Medulla oblongata (tissue), 1 donor: Measurements from ENCODE around the gene LPAR1.

Experiments
- DNase-seq: peaks from one replicate; pipeline ENCODE4 v3.0.0-alpha.2; 2015; ENCODE audit errors: extremely low spot score

The LPAR1 gene

GRCh38 chr9:111037356-111037707 lies 938 bp downstream of the LPAR1 start:
- DNase-seq = peak; percentile 46

DNA sequence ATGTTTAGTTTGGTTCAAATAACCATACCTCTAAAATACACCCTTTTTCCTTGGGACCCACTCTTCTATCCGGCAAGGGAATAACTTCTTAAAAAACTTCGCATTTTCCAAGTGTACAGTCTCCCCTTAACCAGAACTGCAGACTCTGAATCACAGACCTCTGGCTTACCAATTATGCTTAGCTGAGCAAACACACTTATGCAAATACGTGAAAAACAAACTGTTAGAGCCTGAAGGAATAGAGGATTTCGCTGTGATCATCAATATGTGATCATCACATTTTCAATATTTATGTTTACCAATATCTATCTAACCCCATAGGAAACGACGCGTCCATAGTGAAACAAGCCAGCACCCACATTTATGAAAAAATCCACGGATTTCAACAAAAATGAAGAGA lies 1.3 kb downstream of the LPAR1 start:
- DNase-seq = peak; percentile 40

DNA sequence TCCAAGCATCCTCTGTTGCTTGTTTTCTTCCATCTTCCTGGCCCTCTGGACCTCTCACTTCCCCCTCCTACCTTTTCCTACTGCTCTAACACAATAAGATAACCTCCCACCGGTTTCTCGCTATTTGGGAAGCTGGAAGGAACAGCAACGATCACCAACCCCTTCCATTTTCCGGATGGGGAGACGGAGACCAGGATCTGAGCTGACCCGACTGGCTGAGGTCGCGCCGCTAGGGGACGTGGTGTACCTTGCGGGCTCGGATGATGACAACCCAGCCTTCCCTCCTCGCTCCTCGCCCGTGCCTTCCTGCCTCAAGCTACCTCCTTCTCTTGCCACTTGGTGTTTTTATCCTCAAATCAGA lies 1.9 kb downstream of the LPAR1 start:
- peak; percentile 90 for DNase-seq

DNA sequence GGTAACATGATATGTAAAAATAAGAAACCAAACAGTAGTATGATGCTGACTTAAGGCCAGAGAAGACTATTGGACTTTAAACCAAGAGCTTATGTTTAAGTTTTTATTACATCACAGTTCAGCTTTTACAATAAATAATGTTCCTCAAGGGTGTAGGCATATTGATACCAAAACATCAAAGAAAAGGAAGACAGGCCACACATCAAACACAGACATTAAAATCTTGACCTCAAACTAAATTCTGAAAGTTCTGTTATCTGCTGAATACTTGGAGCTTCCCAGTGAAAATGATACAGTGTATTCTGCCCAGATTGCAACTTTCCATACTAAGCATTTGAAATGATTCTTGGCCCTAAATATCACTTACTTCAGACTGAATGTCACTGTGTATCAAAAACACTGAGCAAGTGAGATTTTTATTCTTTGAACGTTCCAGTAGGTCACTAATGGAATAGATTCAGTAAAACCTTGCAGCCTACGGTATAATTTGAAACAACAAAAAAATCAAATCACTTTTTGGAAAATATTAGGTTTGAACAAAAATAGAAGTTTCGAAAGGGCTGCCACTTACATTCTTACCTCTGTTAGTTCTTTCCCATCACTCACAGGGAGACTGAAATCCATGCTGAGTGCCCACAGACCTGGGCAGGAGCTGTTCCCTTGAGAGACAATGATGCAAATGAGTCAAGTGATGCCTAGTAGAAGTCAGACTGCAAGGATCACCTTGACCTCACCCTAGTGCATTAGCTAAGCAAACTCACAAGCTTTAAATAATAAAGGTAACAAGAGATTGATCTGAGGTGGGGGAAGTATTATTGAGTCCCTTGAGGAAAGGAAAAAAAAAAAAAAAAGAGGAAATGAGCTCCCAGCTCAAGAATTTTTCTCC lies 2.5 kb downstream of the LPAR1 start:
- DNase-seq = peak; percentile 58

DNA sequence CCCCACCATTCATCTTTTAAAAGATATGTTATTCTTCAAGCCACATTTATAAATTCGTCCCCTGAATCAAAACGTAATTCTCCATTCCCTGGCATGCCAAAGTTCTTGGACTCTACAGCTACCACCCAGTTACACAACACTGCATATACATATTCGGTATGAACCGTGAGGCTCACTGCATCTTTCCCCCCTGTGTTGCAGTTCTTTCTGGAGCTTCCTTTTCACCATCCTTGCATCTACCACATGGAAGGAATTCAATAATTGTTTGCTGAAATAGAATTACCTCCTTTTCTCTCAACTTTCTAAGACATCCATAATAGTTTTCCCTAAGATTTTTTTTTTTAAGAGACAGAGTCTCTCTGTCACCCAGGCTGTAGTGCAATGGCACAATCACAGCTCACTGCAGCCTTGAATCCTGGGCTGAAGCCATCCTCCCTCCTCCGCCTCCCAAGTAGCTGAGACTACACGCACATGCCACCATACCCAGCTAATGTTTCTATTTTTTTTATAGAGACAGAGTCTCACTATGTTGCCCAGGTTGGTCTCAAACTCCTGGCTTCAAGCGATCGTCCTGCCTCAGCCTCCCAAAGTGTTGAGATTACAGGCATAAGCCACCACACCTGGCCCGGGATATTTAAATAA lies 3.3 kb downstream of the LPAR1 start:
- no peak for DNase-seq

DNA sequence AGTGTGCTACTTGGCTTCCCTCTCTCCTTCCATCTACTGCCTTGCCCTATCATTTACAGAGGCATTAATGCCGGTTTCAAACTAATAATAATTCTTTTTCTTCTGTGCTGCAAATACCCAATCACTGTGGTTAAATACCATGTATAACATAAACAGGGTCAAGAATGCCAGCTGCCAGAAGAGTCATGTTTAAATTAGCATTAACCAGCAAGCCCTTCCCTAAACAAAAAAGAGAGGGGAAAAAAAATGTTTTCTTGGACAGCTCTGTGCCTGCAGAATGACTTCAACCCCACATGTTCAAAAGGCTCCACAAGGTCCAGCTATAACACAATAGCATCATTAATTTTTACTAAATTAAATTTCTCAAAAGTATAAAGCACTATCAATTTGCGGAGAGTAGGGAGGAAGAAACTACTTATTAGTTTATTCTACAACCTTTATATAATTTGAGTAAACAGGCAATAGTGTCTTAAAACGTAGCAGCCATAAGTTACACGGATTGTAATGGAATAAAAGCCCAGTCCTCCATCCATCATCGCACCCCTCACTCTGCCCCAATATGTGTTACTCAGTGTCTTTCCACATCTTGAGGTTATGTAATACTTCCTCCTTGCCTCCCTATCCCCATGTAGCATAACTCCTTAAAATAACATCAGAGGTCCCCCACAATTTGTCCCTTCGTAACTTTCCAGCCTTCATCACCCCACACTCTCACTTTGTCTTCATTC lies 3.9 kb downstream of the LPAR1 start:
- DNase-seq = no peak

DNA sequence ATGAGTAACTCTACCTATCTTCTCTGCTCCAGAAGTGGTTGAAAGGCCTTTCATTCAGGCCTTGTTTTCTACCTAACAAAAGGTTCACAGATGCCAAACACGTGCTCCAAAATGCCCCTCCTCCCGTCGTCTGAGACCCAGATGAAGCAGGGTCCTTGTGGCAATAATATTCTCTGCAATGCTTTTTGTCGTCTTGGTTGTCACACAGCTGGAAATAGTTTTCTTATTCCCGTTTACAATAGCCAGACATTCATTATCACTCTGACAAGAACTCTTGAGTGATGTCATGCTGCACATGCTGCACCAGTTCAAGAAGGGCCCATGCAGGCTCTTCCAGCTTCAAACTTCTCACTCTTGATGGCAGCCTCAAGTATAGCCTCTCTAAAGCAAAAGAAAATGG lies 7.8 kb downstream of the LPAR1 start:
- DNase-seq = peak; percentile 53

DNA sequence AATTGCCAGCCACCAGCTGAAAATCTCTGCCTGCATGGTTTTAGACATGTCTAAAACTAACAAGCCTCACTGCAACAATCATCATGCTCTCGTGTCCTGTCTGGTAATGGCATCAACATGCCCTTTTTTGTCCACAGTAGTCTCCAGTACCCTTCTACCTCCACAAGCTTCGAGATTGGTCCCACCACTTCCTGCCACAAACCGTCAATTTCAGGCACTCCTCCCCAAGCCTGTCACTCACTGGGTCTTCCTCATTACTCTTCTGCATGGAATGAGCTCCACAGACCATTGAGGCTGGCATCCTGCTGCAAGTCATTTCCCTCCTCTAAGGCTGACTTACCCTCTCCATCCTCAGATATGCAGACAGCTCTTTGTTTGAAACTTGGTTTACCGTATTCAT lies 9.0 kb downstream of the LPAR1 start:
- no peak for DNase-seq

DNA sequence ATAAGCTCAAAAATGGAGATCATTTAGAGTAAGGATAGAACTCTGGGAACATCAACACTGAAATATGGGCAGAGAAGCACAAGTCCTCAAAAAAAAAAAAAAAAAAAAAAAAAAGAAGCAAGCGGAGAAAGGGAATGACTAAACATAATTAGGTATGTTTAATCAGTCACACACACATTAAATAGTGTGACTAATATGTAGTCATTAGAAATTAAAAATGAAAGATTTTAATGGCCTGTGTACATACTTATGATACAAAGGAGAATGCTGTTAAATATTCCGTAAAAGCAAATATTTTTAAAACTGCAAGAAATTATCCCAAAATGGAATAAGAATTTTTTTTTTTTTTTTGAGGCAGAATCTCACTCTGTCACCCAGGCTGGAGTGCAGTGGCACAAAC lies 10.5 kb downstream of the LPAR1 start:
- DNase-seq = no peak

- no peak for DNase-seq
These were observed 15.1 kb downstream of the LPAR1 start for GRCh38 chr9:111023128-111023527.

DNA sequence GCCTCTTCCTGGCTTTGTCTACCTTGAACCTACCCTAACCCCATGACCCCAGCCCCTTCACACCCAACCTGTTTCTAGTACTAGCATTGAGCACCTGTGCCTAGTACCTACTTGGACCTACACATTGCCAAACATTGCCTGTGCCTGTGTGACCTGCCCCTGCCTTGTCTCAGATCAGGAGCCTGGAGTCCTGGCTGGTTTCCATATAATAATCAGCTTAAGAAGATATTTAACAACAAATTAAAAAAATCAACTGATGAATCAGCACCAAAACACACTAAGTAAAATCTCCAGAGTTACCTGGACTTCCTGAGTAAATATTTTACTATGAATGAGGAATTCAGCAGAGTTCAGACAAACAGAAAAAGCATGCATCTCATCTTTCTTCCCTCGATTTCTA lies 17.7 kb downstream of the LPAR1 start:
- no peak for DNase-seq

DNA sequence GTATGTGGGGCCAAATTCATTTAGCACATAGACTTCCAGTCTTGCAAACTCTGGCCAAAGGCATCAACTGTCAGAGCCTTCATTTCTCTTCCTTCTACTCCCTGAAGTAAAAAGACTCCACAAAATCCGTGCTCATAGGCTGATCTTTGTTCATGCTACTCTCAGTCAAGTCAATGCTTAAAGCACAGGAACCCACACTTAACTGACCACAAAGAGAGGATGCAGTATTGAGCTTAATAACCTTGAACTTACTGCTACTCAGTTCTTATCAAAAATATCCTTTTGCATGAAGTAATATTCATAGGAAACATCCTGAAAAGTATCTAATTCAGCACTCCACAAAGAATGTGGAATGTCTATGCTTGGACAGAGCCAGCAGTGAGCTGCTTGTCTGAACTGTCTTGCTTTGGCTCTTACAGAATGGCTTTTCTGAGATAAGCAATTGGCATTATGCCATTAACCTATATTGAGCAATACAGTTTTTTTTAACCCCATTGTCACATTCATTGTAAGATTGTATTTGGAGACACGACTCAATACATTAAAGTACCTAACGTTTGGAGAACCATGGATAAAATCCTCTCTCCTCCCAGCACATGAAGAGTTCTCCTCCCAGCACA lies 21.7 kb downstream of the LPAR1 start:
- DNase-seq = no peak

DNA sequence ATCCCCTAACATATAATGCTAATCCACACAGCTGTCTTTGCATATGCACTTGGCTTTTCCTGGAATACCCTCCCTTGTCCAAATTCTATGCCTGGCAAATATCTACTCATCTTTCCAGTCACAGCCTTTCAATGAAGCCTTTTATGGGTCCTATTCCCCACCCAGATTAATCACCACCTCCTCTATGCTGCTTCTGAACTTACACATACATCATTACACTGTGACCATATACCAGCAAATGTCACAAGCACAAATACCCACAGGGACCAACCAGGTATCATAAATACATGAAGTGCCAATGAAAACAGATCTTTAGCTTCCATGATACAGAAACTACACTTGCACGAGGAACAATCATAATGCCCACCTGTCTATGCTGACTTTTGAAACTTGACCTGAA lies 22.3 kb downstream of the LPAR1 start:
- DNase-seq = no peak

DNA sequence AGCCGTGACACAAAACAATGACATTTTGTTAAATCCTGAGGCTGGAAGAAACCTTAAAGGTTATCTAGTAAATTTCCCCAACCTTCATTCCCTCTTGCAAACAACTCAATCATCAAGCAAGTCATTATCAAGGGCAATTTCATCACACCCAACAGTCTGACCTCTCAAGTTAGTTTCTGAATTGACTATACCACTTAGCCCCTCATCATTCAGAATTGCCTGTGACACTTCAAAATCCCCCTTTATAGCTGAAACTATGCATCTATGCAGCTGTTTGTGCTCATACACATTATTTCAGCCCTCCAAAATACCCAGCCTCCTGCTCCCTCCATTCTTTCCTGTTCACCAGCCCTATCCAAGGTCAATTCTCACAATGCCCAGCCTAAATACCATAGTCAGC lies 24.6 kb downstream of the LPAR1 start:
- DNase-seq = no peak

DNA sequence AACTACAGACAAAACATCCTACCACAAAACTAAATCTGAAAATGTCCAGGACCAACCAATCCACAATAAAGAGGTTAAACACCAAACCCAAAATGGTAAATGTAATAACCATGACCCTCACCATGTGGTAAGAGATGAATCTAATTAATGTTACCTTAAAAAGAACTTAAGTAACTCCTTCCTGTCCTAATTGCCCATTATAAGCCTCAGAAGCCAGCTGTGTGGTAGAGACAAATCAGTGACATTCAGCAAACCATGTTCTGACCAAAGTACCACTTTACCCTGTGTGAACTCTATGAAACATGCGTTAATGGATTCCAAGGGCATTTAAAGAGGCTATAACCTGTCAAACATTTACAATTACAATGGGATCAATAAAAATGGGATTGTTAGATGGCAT lies 25.0 kb downstream of the LPAR1 start:
- DNase-seq = no peak

DNA sequence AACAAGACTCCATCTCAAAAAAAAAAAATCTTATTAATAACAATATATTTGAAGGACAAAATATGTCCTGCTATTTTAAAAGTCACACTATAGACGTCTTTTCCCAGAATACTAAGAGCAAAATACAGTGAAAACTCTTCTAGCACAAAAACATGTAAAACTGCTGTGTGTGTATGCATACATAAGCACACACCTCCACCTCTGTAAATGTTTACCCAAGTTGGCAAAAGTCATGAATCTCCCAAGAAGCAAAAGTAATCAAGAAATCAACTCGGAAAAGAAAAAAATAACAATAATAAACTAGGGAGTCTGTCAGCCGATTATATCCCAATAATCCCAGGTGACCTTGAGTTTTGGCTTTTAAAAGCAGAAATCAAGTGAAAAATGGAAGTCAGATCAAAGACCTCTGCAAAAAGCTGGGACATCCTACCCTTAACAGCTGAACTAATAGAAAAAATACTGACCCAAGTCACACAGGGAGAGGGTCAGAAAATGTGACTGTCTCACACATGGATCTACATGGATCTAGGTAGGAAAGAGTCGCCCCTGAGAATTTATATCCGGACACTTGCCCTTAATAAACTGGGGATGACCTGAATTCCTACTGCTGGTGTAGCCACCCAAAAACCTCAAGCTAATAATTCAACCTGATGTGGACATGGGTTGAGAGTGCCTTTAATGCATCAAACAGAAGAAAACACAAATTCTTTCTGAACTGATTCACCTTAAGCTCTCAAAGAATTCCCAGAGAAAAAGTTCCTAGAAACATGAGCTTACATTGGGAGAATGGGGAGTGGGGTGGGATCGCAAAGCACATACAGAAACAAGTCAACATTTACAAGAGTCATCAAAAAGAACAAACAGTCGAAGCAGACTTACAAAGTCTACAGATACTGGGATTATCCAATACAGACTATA lies 29.9 kb downstream of the LPAR1 start:
- no peak for DNase-seq

DNA sequence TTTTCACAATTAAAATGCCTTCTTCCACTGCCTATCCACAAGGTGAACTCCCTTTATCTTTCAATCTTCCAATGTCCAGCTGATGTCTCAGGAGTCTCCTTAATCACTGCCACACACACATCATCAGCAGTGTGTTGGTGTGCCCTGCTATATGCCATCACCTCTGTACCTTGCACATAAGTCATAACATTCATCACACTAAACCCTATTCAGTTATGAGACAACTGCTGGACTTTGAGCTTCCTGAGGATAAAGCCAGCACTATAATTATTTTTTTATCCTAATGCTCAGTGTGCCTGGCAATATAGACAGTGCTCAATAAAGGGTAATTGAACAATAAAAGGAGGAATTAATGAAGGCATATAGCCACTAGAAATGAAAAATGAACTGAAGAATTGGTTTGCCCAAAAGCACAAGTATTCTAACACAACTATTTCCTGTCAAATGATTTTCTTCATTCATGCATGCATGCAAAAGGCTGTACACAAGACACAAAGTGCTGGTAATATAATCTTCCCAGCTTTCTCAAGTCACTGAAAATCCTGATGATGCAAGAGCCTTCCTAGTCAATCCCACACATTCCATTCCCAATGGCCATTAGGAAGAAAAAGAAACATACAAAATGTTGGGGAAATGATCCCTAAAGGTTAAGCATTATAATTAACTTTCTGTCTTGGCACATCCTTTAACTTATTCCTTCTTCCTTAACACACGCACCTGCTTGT lies 32.4 kb downstream of the LPAR1 start:
- DNase-seq = no peak

DNA sequence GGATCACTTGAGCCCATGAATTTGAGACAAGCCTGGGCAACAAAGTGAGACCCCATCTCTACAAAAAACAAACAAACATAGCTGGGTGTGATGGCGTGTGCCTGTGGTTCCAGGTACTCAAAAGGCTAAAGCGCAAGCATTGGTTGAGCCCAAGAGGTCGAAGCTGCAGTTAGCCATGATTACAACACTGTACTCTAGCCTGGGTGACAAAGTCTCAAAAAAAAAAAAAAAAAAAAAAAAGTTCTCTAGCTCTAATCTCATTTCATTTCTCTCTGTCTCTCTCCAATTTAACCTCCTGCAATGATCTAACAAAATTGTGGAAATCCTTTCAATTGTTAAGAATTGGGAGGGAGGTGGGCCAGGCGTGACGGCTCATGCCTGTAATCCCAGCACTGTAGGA lies 33.3 kb downstream of the LPAR1 start:
- no peak for DNase-seq

- no peak for DNase-seq
These were observed 35.1 kb downstream of the LPAR1 start for GRCh38 chr9:111003182-111003581.

GRCh38 chr9:111001526-111001925 lies 36.7 kb downstream of the LPAR1 start:
- no peak for DNase-seq

GRCh38 chr9:111000202-111000601 lies 38.1 kb downstream of the LPAR1 start:
- DNase-seq = peak; percentile 57
